Tongue (tissue), 2 donors: Measurements from ENCODE around the gene IKZF2. TPM values are rescaled to one million over a fixed set of nuclear protein-coding genes. Genes with fewer than 3 reads are reported as not detected.

Experiments
- DNase-seq: peaks from one replicate; pipeline ENCODE4 v3.0.0-alpha.2; 2015
- total RNA-seq: library from RNA; depleted of rRNA; stranded (reverse); fragments of >200 nt; gene quantifications from one replicate; pipeline ENCODE4 v1.2.3, GENCODE V29; 2014

The IKZF2 gene
- total RNA-seq, 1 donor from 2014 or later = 28.6 TPM

GRCh38 chr2:213152888-213153287 lies 1.5 kb upstream of the IKZF2 start:
- no peak for DNase-seq

DNA sequence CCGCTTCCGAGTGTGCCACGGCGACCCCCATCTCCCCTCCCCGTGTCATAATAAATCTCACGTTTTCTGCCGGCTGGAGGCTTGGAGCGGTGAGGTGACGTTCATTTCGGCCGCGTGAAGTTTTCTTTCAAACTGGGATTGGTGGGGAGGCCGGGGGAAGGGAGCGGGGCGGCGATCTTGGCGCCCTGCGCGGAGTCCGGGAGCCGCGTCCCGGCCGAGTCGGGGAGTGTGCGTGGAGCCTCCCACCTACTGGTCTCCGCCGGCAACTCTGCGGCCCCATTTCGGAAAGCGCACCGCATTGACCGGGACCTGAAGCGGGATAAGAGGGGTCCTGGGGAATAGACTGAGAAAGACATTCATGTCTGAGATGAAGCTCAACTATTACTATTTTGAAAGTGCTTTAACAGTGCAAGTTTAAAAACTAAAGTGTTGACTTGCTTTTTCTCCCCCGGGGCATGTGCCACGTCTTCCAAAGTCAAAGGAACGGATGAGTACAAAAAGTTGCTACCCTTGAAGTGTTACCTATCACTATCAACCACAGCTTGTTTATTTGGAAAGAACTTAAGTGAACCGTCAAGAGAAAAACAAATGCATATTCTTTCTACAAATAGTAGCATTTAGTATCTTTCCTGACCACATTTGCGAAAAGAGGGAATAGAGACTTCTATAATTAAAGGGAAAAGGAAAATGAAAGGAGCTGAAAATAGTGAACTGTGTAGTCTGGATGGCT lies 818 bp upstream of the IKZF2 start:
- peak; percentile 79 for DNase-seq

DNA sequence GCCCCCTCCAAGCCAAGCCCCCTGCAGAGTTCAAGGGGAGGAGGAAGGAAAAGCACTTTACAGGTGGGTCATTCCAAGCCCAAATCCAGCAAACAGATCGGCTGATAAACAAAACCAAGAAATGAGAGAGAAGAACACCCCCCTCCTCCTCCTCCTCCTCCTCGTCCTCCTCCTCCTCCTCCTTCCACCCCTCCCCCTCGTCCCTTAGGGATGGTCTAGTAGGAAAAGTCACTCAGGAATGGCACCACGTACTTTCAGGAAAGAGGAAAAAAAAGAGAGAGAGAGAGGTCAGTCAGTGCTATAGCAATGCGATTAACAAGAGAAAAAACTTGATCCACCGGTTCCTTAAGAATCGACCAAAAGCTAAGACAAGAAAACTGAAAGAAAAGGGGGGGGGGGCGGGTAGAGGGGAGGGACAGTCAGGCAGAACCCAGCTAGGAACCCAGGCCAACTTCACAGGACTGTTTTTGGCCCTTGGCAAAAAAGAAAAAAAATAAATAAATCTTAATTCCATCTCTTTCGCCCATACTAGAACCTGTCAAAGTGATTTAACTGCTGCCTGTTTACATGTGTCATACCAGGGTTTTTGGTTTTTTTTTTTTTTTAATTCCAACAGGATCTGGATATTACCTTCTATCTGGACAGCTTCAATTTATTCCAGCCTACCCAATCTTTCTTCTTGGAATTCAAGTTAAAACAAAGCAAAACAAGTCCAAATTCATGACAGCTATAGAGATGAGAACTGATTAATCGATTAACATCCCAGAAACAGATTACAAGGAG lies 906 bp downstream of the IKZF2 start:
- DNase-seq = peak; percentile 29

DNA sequence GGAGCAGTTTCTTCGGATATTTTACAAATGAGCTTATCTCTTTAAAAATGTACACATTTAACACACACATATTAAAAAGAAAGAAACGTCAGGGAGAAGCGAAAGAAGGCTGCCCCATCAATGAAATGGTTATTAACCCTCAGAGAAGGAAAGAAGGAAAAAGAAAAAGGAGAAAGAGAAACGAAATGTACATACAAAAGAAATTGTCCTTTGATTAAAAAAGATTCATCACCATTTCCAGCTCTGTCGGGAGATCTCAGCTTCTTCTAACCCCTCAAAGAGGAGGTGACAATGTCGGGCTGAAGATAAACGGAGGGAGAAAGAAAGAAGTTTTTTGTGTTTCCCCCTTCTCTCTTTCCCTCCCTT lies 1.5 kb downstream of the IKZF2 start:
- DNase-seq = peak; percentile 5

DNA sequence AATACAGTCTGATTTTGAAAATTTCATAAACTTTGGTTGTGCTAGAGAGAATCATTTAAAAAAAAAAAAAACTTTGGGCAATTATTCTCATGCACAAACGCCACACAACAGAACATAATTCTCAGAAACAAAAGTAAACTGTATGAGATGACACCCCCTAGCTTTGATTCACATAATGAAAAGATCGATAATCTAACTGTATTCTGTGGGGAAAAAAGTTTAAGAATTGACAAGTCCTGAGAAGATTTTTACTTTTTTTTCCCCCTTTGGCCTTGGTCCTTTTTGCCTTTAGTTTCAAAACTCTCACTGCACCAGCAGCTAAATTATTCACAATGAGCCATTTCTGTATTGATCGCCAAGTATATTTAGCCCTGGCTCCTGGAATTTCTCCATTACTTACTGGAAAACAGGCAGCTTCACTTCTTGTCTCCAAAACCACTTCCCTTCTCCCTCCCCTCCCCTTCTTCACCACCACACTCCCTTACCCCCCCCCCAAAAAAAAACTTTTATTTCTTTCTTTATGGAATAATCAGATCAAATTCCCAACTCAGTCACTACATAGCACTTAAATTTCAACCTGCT lies 2.0 kb downstream of the IKZF2 start:
- peak; percentile 12 for DNase-seq

GRCh38 chr2:213148572-213149261 lies 2.7 kb downstream of the IKZF2 start:
- DNase-seq = no peak

DNA sequence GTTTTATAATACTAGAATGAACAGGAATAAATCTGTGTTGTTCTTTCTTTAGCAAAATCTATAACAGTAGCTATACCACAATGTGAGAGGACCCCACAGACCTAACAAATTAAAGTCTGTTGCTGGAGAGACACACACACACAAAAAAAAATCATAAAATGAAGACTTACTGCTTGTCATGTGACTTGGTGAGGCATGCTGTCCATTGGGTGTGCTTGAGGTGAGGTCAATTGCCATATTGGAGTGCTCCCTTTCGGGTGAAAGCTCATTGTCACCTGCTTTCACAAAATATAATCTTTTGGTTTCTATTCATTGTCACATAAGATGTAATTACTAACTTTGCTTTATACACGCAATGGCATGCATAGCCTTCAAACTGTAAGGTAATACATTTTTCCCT lies 3.9 kb downstream of the IKZF2 start:
- DNase-seq = no peak

GRCh38 chr2:213145715-213146242 lies 5.6 kb downstream of the IKZF2 start:
- DNase-seq = no peak

- DNase-seq = no peak
These were observed 14.3 kb downstream of the IKZF2 start for GRCh38 chr2:213137064-213137463.

GRCh38 chr2:213129311-213129710 lies 22.1 kb downstream of the IKZF2 start:
- no peak for DNase-seq

DNA sequence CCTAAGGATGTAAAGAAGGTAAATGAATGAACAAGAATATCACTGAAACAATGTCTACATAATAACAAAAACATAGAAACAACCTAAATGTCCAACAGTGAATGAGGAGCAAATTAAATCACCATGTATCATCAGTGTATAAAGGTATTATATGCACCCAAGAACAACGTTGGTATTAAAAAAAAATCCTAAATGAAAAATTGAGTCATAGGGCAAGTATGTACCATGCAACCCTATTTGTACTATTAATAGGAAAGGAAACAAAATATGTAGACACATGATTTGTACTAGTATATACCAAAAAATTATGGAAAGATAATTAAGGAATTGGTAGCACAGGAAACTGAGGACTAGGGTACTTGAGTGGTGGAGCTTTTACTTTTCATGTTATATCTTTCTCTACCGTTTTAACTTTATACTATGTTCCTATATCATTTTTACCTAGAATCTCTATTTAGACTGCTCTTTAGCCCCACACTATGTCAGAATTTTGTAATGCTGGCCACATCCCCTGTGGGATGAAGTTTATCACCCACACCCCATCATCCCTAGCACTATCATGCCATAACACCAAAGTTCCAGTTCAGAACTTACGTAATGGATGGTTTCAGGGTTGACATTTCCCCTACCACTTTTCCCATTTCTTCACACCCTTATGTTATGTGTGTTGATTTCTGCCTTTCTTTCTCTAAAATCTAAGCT lies 25.6 kb downstream of the IKZF2 start:
- no peak for DNase-seq

DNA sequence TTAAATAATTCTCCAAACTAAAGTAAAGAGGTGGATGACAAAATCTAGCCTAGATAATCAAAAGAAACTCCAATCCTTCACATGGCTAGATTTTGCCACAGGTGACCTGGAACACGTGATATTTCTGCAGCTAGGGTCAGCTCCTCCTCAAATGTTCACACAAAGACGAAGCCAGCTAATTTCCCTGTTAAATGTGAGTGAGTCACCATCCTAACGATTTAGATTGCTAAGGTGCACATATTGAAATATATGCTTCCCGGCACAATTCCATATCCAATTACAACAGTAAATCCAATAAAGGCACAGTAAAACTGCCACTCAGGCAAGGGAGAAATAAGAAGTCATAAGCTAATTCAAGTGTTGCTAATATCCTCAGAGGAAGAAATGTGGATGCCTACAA lies 28.7 kb downstream of the IKZF2 start:
- no peak for DNase-seq

DNA sequence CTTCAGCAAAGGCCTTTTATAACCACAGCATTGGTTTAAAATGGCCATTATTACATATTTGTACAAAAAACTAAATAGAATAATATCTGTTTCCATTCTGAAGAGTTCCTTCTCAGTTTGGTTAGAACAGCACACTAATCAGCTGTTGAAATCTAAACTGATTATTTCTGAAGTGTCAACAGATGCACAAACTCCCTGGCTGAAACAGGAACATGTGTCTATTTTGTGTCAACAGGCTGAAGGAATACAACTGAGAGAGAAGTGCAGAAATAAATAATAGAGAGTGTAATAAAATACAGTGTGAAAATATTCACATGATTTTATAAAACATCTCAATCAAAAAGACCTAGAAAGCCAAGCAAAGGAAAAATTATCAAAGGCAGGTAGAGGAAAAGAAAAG lies 29.7 kb downstream of the IKZF2 start:
- peak; percentile 14 for DNase-seq

- no peak for DNase-seq
These were observed 32.2 kb downstream of the IKZF2 start for GRCh38 chr2:213119061-213119809.

GRCh38 chr2:213108308-213108707 lies 43.1 kb downstream of the IKZF2 start:
- DNase-seq = no peak

DNA sequence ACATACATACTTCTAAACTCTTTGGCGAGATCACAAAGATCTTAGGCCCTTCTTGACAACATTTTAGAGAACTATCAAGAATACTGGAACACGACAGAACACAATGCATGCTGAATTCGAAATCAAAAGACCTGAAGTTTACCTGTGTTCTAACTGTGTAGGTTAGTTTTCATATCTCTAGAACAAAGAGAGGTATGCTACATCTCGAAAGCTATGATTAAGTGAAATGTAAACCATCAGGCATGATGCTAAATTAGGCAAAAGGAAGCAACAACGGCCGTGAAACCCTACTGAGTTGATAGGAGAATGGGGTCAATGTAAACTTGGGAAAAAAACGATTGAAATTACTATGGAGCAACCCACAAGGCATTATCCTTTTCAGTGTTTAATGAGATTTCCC lies 43.7 kb downstream of the IKZF2 start:
- no peak for DNase-seq

GRCh38 chr2:213105212-213105611 lies 46.2 kb downstream of the IKZF2 start:
- DNase-seq = no peak

- no peak for DNase-seq
These were observed 46.6 kb downstream of the IKZF2 start for GRCh38 chr2:213104903-213105202.

DNA sequence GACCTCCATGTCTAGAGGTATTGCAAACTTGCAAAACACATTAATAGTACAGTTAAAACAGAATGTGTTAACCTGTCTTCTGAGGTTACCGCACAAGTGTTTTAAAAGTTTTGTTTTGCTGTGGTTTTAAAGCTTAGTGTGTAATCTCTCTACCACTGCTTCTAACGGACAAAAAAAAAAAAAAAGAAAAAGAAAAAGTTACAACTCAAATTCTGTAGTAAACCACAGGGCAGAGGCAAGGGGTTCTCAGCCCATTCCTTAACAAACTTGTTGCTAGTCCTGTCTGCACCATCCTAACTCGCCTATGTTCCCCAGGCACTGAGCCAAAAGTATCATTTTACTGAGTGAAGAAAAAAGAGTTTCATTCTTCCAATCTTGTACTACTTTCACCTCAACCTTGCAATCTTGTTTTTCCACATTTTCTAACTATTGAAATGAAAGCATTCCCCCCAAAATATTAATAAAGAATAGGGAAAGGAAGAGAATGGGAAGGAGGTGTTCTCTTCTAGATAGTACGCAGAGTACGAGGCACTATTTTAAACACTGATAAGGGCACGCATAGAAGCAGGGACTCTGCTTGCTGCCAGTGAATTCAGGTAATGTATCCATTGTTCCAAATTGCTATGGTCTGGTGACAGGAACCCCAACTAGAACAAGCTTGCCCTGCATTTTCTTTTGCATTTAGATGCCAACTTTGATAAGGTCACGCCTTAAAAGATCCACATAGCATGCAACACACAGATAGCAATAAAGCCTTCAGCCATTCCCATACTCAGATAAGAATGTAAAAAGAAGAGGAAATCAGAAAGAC lies 47.1 kb downstream of the IKZF2 start:
- peak; percentile 61 for DNase-seq

- DNase-seq = no peak
These were observed 49.5 kb downstream of the IKZF2 start for GRCh38 chr2:213101692-213102460.
